ENCODE results near the gene CRIP2. TPM values are rescaled to one million over a fixed set of nuclear protein-coding genes. Genes with fewer than 3 reads are reported as not detected.

CRIP2 gene
- total and polyA plus RNA-seq, 4 donors: 4.3 to 40.0 (median 20.7) TPM

DNA sequence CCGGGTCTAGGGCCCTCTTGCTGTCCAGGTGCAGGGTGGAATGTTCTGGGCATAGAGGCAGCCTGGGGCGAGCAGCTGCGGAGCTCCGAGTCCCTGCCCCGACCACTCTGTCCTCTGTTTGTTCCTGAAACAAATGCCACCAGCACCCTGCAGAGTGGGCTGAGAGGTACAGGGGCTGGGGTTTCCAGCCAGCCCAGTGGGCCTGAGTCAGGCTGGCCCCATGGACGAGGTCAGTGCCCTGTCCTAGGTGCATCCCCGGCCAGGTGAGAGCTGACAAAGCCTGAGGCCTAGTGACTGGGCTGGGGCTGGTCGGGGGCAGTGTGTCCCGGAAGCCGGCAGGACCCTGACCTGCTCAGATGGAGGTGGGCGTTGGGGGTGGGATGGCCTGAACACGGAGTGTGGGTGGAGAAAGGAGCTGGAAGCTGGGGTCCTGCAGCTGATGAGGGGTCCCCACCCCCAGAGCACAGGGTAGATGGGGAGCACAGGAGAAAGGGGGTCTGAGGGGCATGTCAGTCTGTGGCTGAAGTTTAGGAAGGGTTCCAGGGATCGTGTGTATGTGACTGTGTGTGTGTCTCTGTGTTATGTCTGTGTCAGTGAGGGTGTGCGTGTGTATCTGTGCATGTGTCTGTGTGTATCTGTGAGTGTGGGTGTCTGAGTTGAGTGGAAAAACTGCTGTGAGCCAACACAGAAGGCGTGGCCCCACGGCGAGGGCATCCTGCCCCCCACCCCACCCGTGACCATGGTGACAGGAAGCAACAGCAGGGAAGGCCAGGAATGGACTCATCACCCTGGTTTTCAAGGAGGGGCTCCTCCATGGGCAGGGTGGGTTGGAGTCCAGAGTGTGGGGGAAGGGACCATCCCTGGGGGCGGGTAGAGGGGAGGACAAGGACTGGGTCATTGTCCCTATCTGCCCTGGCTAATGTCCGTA is 9.7 kb downstream of the CRIP2 start:
- Histone ChIP-seq H3K4me1 (ENCODE audit: control insufficient read depth in 4 of 4, insufficient read depth in 4 of 4, low read length in 3 of 4) (peaks cover 10 to 41% (median 20%) of the 10 kb centered on the region in 4 donors), H3K9ac (ENCODE audit: low read depth in 1 of 2, low read length in 2 of 2) (no peak overlapping the region), H3K27ac (ENCODE audit: low read depth in 1 of 2, low read length in 2 of 2) (no peak overlapping the region)

DNA sequence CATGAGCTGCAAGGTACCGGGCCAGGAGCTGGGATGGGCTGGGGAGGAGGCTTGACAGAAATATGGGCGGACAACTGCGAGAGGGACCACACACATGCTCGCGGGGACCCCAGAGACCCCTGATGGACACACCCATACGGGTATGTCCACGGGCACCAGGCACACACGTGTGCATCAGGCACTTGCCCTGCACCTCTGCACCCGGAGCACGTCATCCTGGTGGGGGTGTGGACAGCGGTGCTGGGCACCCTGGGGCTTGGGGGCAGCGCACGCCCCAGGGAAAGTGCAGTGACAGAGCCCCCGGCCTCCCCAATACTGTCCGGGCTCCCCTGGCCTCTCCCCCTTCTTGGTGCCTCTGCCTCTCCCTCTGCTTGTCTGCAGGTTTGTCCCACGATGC is 10.4 kb downstream of the CRIP2 start:
- H3K4me3 ChIP-seq (ENCODE audit: low read depth in 1 of 3, low read length in 3 of 3): no peak overlapping the region
- TF ChIP-seq HNF4A (conservative IDR thresholded peaks at IDR 0.05) (no peak), JUND (IDR thresholded peaks at IDR 0.05) (no peak), RAD21 (IDR thresholded peaks at IDR 0.05) (no peak)
- TF ChIP-seq, protein P1, sequence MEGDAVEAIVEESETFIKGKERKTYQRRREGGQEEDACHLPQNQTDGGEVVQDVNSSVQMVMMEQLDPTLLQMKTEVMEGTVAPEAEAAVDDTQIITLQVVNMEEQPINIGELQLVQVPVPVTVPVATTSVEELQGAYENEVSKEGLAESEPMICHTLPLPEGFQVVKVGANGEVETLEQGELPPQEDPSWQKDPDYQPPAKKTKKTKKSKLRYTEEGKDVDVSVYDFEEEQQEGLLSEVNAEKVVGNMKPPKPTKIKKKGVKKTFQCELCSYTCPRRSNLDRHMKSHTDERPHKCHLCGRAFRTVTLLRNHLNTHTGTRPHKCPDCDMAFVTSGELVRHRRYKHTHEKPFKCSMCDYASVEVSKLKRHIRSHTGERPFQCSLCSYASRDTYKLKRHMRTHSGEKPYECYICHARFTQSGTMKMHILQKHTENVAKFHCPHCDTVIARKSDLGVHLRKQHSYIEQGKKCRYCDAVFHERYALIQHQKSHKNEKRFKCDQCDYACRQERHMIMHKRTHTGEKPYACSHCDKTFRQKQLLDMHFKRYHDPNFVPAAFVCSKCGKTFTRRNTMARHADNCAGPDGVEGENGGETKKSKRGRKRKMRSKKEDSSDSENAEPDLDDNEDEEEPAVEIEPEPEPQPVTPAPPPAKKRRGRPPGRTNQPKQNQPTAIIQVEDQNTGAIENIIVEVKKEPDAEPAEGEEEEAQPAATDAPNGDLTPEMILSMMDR (IDR thresholded peaks at IDR 0.05; ENCODE audit: low read depth, low read length, missing input control): no peak
- TF ChIP-seq, protein P2, sequence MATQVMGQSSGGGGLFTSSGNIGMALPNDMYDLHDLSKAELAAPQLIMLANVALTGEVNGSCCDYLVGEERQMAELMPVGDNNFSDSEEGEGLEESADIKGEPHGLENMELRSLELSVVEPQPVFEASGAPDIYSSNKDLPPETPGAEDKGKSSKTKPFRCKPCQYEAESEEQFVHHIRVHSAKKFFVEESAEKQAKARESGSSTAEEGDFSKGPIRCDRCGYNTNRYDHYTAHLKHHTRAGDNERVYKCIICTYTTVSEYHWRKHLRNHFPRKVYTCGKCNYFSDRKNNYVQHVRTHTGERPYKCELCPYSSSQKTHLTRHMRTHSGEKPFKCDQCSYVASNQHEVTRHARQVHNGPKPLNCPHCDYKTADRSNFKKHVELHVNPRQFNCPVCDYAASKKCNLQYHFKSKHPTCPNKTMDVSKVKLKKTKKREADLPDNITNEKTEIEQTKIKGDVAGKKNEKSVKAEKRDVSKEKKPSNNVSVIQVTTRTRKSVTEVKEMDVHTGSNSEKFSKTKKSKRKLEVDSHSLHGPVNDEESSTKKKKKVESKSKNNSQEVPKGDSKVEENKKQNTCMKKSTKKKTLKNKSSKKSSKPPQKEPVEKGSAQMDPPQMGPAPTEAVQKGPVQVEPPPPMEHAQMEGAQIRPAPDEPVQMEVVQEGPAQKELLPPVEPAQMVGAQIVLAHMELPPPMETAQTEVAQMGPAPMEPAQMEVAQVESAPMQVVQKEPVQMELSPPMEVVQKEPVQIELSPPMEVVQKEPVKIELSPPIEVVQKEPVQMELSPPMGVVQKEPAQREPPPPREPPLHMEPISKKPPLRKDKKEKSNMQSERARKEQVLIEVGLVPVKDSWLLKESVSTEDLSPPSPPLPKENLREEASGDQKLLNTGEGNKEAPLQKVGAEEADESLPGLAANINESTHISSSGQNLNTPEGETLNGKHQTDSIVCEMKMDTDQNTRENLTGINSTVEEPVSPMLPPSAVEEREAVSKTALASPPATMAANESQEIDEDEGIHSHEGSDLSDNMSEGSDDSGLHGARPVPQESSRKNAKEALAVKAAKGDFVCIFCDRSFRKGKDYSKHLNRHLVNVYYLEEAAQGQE (IDR thresholded peaks at IDR 0.05): no peak
- no peak overlapping the region for H3K27ac ChIP-seq (ENCODE audit: low read depth in 1 of 2, low read length in 2 of 2)
- peaks cover 0 to 1% (median 0%) of the 10 kb centered on the region in 4 donors for H3K36me3 ChIP-seq (ENCODE audit: control insufficient read depth in 4 of 4, insufficient read depth in 3 of 4, low read depth in 1 of 4, low read length in 3 of 4)
- peaks cover 10 to 47% (median 23%) of the 10 kb centered on the region in 4 donors for H3K4me1 ChIP-seq (ENCODE audit: control insufficient read depth in 4 of 4, insufficient read depth in 4 of 4, low read length in 3 of 4)
- DNase-seq (ENCODE audit: low spot score): no peak
- H3K27me3 ChIP-seq (ENCODE audit: control insufficient read depth in 4 of 4, insufficient read depth in 4 of 4, low read length in 3 of 4): no peaks in the 10 kb centered on the region
- no peaks in the 10 kb centered on the region for H3K9me3 ChIP-seq (ENCODE audit: control insufficient read depth in 4 of 4, low read length in 3 of 4)
- 79% methylated on average over 16 of the region's 16 CpGs for WGBS
- no peak overlapping the region for H3K9ac ChIP-seq (ENCODE audit: low read depth in 1 of 2, low read length in 2 of 2)

More for the DNA sequence above, 9.7 kb downstream of the CRIP2 start:
- H3K27me3 ChIP-seq (ENCODE audit: control insufficient read depth in 4 of 4, insufficient read depth in 4 of 4, low read length in 3 of 4): no peaks in the 10 kb centered on the region
- peaks cover 0 to 1% (median 0%) of the 10 kb centered on the region in 4 donors for H3K36me3 ChIP-seq (ENCODE audit: control insufficient read depth in 4 of 4, insufficient read depth in 3 of 4, low read depth in 1 of 4, low read length in 3 of 4)
- no peaks in the 10 kb centered on the region for H3K9me3 ChIP-seq (ENCODE audit: control insufficient read depth in 4 of 4, low read length in 3 of 4)
- 72% methylated on average over 20 of the region's 20 CpGs for WGBS
- DNase-seq (ENCODE audit: low spot score): no peak
- TF ChIP-seq RXRA (IDR thresholded peaks at IDR 0.05) (peak in 1 of 2 donors; percentile 27), EGR1 (IDR thresholded peaks at IDR 0.05; ENCODE audit: low read depth in 2 of 2) (no peak)
- no peak overlapping the region for H3K4me3 ChIP-seq (ENCODE audit: low read depth in 1 of 3, low read length in 3 of 3)

DNA sequence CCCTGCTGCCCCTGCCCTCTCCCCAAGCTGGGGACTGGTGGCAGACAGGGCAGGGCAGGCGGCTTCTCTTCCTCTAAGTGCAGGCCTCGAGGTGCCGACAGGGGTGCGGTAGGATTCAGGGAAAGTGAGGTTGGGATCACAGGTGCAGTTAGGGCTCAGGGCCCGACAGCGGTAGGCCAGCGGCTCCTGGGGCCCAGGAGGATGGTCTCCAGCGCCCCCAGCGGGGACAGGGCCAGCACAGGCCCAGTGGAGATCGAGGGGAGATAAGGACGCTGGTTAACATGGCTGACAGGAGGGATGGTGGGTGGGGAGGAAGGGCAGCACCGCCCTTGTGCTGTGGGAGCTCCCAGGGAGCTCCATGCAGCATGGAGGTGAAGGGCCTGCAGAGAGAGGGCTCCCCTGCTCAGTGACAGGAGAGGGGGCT is 11.1 kb downstream of the CRIP2 start:
- WGBS: 25% methylated on average over 12 of the region's 12 CpGs
- H3K9ac ChIP-seq (ENCODE audit: low read depth in 1 of 2, low read length in 2 of 2): no peak overlapping the region
- H3K9me3 ChIP-seq (ENCODE audit: control insufficient read depth in 4 of 4, low read length in 3 of 4): no peaks in the 10 kb centered on the region
- H3K27ac ChIP-seq (ENCODE audit: low read depth in 1 of 2, low read length in 2 of 2): no peak overlapping the region
- TF ChIP-seq RAD21 (IDR thresholded peaks at IDR 0.05): peak; percentile 11 to 22
- TF ChIP-seq, protein P3, sequence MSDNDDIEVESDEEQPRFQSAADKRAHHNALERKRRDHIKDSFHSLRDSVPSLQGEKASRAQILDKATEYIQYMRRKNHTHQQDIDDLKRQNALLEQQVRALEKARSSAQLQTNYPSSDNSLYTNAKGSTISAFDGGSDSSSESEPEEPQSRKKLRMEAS (IDR thresholded peaks at IDR 0.05): no peak
- TF ChIP-seq, protein P1 (IDR thresholded peaks at IDR 0.05; ENCODE audit: low read depth, low read length, missing input control): peak; percentile 16
- H3K4me1 ChIP-seq (ENCODE audit: control insufficient read depth in 4 of 4, insufficient read depth in 4 of 4, low read length in 3 of 4): peaks cover 10 to 47% (median 23%) of the 10 kb centered on the region in 4 donors
- no peak overlapping the region for H3K4me3 ChIP-seq (ENCODE audit: low read depth in 1 of 3, low read length in 3 of 3)
- H3K36me3 ChIP-seq (ENCODE audit: control insufficient read depth in 4 of 4, insufficient read depth in 3 of 4, low read depth in 1 of 4, low read length in 3 of 4): peaks cover 0 to 1% (median 0%) of the 10 kb centered on the region in 4 donors
- H3K27me3 ChIP-seq (ENCODE audit: control insufficient read depth in 4 of 4, insufficient read depth in 4 of 4, low read length in 3 of 4): no peaks in the 10 kb centered on the region
- DNase-seq (ENCODE audit: low spot score): no peak

Measured in liver (tissue), 9 donors.